ENCODE results near the gene SHB.

DNA sequence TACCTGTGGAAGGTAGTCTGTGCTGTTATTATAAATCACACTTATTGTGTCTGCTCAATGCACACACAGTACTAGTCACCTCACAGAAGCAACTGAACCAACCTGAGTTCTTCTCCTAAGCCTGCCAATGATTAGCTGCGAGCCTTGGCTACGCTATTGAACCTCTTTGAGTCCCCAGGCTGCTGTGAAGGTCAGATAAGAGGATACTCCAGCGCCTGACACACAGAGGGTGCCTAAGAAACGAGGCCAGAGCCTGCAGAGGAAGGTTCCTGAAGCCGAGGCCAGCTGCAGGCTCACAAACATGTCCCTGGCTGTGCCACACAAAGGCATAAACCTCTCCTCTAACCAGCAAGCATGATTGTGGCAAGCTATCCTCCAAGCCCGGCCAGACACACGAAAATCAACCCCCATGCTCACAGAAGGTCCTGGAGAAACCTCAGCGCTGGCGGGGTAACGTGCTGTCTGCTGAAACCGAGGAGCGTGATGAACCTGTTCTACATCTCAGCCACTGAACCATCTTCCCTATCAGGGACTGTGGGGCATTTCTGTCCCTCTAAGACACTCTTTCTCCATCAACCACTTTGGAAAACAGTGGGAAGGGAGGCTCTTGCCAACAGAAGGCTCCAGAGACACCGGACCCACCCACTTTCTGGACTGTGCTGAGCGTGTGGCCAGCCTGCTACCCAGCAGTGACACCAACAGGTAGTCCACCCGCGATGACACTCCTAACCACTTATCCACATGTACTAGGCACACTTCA is 111.9 kb downstream of the SHB start:
- TF ChIP-seq EP300 (IDR thresholded peaks at IDR 0.05) = no peak
- TF ChIP-seq POLR2A (IDR thresholded peaks at IDR 0.05) = no peak
